ENCODE data around the gene IL10RB.

The IL10RB gene

DNA sequence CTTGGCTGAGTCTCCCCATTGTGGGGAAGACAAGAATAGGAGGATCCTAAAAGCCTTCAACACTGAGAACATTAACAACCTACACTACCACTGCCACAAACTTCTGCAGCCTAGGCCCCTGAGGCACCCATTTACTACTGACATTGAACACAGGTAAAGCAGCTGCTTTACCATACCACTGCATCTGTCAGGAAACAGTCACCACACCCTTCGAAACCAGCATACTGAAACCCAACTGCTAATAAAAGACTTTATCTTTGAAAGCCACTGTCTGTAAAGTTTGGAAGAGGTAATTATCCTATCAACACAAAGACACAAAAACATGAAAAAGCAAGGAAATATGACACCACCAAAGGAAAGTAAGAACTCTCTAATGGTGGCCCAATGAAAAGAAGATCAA lies 66.0 kb downstream of the IL10RB start:
- no peak for DNase-seq (ENCODE audit: low read depth)

- no peak for DNase-seq (ENCODE audit: low read depth)
Measured at GRCh38 chr21:33334191-33334590, 68.0 kb downstream of the IL10RB start.

DNA sequence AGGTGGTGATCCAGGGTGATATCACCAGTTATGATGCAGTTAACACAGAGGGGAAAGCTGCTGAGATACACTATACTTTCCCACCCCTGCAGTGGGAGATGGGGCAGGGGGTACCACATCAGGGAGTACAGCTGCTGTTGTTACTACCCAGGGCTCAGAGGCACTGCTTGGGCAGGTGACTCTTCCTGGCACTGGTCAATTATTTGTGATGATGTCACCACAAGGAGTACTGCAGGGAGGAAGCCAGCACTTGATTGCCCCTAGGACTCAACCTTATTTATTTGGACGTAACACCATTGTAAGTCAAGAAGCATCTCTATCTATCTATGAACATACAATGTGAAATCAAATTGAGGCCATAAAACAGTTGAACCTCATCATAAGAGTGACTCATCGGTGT lies 68.7 kb downstream of the IL10RB start:
- DNase-seq (ENCODE audit: low read depth): no peak

- no peak for DNase-seq (ENCODE audit: low read depth)
Measured at GRCh38 chr21:33339135-33339534, 73.0 kb downstream of the IL10RB start.

- DNase-seq (ENCODE audit: low read depth): no peak
Measured at GRCh38 chr21:33339918-33340317, 73.8 kb downstream of the IL10RB start.

GRCh38 chr21:33345751-33346238 lies 79.6 kb downstream of the IL10RB start:
- no peak for DNase-seq (ENCODE audit: low read depth)
